HG02943 (cell line): Measurements from ENCODE around the gene OR5P2.
"Not testable (repeated sequence)": the region's sequence is repeated elsewhere in the genome, so short reads cannot be mapped to it uniquely, and the experiment has no call there.

ENCODE experiments used
- ATAC-seq: cut with Tn5 transposase; IDR thresholded peaks from one replicate; pipeline ENCODE4 v1.9.1; 2021; ENCODE audit warnings: mild to moderate bottlenecking, low read depth, moderate library complexity; ENCODE audit not compliant: unreplicated experiment

The OR5P2 gene

GRCh38 chr11:7796842-7797241 lies at the start of gene OR5P2:
Gene OR5P2, minus strand, starts transcription at chr11:7796942. Its CDS starts 0 bp downstream, at chr11:7796942.
- no peak for ATAC-seq

- no peak for ATAC-seq
These were observed 49.3 kb upstream of the OR5P2 start for GRCh38 chr11:7846003-7846402.

GRCh38 chr11:7844986-7845385 lies 48.2 kb upstream of the OR5P2 start:
- ATAC-seq, result no peak

GRCh38 chr11:7844521-7844920 lies 47.8 kb upstream of the OR5P2 start:
- ATAC-seq, result no peak

GRCh38 chr11:7840578-7840977 lies 43.8 kb upstream of the OR5P2 start:
- no peak for ATAC-seq

GRCh38 chr11:7833527-7833926 lies 36.8 kb upstream of the OR5P2 start:
- ATAC-seq, result no peak

GRCh38 chr11:7830740-7831139 lies 34.0 kb upstream of the OR5P2 start, which contains the start of gene OR5P3:
Gene OR5P3, minus strand, starts transcription at chr11:7830840.
- no peak for ATAC-seq

GRCh38 chr11:7826324-7826723 lies 29.6 kb upstream of the OR5P2 start:
- ATAC-seq, result no peak

GRCh38 chr11:7820417-7820816 lies 23.7 kb upstream of the OR5P2 start:
- ATAC-seq, result not testable (repeated sequence)

GRCh38 chr11:7814897-7815296 lies 18.2 kb upstream of the OR5P2 start:
- ATAC-seq, result not testable (repeated sequence)

GRCh38 chr11:7810301-7810700 lies 13.6 kb upstream of the OR5P2 start:
- ATAC-seq, result not testable (repeated sequence)

GRCh38 chr11:7793233-7793632 lies 3.5 kb downstream of the OR5P2 start:
- ATAC-seq, result no peak

- ATAC-seq, result peak; percentile 94
These were observed 9.5 kb downstream of the OR5P2 start for GRCh38 chr11:7787239-7787638.

- no peak for ATAC-seq
These were observed 21.1 kb downstream of the OR5P2 start for GRCh38 chr11:7775689-7776088.

GRCh38 chr11:7764301-7764700 lies 32.4 kb downstream of the OR5P2 start:
- not testable (repeated sequence) for ATAC-seq

GRCh38 chr11:7759010-7759409 lies 37.7 kb downstream of the OR5P2 start:
- no peak for ATAC-seq

- ATAC-seq, result no peak
These were observed 47.3 kb downstream of the OR5P2 start for GRCh38 chr11:7749456-7749855.
